HG02938 (cell line): ENCODE measurements around the gene BABAM2.
"Not testable (repeated sequence)": the region's sequence is repeated elsewhere in the genome, so short reads cannot be mapped to it uniquely, and the experiment has no call there.

Source experiments
- ATAC-seq: cut with Tn5 transposase; IDR thresholded peaks from one replicate; pipeline ENCODE4 v1.9.1; 2021; ENCODE audit warnings: mild to moderate bottlenecking, moderate library complexity; ENCODE audit not compliant: unreplicated experiment

Gene BABAM2

DNA sequence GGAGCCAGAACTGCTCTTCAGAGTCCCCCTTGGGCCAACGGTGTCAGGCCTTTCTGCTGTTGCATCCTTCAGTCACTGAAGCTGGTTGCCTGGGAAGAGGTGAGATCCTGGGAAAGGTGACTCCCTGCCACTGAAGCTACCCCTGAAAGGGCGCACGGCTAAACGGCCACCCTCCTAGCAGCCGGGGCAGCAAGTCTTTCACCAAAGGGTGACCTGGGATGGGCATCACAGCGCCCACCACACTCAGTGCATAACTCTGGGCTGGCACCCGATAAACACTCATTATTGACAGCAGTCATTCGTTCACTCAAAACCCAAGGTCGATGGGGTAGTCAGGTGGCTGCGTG lies 475.6 kb downstream of the BABAM2 start:
- ATAC-seq: no peak

DNA sequence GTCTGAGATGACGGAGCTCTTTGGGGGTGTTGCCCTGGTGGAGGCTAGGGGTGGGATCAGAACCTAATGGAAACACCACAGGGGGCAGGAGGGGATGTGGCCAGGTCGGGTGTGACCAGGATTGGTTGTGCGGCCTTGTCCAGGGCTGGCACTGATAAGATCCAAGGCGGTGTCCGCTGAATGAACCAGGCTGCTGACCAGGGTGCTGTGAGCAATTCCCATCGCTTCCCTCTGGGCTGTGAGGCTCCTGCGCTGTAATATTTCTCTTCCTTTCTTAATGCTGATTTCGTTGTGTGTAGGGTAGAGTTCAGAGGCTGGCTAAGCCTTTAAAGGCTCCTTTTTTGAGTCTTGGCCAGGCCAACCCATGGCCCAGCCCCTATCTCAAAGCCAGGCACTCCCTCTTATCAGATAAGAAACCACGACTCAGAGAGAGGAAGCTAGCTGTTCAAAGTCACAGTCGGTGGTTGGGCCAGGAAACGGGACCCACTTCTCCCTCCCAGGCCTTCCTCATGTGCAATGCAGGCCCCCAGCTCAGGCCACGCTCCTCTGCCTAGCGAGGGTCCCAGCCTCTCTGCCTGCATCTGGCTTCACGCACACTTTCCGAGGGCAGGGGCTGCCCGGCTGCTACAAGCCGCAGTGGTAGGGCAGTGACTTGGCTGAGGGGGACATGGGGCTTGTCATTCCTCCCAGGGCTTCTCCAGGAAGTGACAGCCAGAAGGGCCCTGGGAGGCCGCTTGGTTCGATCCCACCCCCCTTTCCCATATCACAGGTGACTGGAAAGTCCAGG lies 476.2 kb downstream of the BABAM2 start:
- no peak for ATAC-seq

DNA sequence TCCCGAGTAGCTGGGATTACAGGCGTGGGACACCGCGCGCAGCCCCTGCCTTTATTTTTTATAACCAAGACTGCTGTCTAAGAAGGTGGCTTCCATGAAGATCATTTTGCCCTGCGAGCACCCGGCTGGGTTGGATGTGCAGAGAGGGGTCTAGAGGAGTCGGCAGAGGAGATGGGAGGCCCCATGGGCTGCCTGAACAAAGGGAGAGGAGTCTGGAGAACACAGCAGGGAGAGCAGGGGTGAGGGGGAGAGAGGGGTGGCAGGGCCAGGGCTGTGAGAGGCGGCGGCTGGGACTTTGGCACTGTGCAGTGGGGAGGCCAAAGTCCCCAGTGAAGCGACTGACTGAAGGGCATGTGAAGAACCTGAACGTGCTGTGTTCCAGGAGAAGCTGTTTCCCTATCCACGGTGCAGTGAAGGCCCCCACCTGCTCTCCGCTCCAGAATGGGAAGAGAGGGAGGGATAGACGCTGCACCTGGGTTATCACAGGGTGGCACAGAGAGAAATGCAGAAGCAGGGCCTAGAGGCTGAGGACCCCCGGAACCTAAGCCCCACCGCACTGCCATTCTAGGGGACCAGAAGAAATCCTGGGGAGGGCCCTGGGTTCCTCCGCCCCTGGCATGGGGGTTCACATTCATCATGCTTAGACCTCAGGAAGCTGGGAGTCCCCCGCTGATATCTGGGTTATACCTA lies 477.3 kb downstream of the BABAM2 start:
- no peak for ATAC-seq

DNA sequence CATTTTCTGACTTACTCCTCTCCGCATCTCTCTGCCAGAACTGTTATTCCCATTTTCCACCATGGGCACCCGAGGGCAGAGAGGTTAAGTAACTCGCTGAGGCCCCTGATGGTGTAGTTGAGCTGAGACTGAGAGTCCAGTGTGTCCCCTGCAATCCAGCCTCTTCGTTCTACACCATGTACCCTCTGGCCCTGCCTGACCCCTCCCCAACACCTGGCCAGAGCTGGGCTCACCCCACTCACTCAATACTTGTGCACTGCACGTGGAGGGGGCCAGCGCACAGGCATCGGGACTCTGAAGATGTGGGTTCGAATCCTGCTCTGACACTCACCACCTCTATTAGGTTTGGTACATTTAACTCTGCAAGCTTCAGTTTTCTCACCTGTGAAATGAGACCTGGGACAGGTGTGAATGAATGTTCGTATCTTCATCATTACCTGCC lies 477.8 kb downstream of the BABAM2 start:
- no peak for ATAC-seq

DNA sequence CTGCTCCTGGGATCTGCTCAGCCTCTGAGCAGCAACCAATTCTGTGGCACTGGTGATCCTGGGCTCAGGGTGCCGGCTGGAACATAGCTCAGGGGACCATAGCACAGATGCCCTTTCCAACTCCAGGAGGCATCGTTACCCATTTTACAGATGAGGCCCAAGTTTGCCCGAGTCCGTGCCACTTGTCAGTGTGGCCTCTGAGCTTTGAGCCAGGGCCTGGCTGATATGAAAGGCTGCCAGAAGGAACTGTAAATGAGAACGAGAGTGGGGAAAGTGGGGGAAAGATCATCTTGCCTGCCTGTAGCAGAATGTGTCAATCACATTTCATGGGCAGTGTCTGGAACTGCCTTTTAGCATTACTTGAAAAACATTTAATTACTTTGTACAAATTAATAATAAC lies 478.8 kb downstream of the BABAM2 start:
- no peak for ATAC-seq

DNA sequence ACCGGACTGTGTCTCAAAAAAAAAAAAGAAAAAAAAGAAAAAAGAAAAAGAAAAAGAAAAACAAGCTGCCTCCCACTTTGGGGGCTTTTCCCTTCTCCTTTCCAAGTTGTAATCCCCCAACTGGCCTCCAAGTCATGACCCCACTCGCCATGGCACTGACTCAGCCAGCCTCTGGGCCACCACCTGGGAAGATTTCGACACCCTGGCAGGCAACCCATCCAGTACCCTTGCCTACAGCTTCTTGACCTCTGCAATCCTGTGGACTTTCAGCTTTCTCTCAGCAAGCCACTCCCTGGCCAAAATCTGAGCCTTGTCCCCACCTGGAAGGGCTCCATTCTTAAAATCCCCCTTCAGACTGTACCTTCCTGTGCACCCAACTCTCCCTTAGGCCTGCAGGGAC lies 479.8 kb downstream of the BABAM2 start:
- no peak for ATAC-seq

DNA sequence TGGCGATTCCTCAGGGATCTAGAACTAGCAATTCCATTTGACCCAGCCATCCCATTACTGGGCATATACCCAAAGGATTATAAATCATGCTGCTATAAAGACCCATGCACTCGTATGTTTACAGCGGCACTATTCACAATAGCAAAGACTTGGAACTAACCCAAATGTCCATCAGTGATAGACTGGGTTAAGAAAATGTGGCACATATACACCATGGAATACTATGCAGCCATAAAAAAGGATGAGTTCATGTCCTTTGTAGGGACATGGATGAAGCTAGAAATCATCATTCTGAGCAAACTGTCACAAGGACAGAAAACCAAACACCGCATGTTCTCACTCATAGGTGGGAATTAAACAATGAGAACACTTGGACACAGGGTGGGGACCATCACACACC lies 481.2 kb downstream of the BABAM2 start:
- ATAC-seq: not testable (repeated sequence)

DNA sequence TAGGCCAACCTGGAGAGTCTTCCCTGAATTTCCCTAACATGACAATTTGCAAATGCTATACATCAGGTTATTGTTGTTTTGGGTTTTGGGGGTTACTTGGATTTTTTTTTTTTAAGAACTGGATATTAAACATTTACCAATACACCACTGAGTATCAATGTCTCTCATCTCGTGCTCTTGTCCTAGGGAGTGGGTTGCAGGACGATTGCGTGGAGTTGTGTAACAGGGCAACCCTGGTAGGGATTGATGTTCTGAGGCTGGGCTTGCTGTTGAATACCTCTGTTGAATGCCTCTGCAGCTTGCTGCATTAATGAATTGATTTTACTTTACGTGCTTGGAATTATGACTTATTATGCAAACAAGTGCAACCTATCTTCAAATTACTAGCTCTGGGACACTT lies 483.3 kb downstream of the BABAM2 start:
- no peak for ATAC-seq

DNA sequence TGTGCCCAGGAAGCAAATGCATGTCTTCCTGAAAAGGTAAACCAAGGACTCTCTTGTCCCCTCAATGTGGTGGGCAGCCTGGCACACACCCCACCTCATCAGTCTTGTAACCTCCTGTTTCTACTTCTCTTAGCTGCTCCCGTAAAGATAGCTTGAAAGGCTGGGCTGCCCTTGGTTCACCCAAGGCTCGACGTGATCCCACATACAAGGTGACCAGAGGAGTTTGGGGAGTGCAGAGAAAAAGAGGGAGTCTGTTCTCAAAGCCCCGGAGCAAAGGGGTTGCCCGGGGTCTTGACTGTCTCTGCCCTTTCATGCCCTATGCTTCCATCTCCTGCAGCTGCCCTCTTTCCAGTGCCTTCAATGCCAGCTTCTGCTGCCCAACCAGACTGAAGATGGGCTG lies 483.8 kb downstream of the BABAM2 start:
- no peak for ATAC-seq

DNA sequence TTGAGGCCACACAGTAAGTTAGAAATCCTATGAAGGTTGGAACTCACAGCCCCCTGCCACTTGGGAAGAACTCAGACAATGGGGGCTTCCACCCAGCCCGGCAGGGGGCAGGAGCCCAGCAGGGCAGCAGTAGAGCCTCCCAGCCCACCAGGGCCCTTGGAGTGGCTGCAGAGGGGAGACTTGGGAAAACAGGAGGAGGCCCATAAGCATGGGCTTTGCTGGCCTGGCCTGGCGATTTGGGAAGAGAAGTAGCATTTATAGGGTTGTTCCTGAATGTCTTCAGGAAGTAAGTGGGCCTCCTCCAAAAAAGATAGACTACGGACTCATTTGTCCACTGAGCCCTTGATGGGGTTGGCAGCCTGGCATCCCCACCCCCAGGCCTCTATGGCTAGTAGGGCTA lies 484.7 kb downstream of the BABAM2 start:
- no peak for ATAC-seq

DNA sequence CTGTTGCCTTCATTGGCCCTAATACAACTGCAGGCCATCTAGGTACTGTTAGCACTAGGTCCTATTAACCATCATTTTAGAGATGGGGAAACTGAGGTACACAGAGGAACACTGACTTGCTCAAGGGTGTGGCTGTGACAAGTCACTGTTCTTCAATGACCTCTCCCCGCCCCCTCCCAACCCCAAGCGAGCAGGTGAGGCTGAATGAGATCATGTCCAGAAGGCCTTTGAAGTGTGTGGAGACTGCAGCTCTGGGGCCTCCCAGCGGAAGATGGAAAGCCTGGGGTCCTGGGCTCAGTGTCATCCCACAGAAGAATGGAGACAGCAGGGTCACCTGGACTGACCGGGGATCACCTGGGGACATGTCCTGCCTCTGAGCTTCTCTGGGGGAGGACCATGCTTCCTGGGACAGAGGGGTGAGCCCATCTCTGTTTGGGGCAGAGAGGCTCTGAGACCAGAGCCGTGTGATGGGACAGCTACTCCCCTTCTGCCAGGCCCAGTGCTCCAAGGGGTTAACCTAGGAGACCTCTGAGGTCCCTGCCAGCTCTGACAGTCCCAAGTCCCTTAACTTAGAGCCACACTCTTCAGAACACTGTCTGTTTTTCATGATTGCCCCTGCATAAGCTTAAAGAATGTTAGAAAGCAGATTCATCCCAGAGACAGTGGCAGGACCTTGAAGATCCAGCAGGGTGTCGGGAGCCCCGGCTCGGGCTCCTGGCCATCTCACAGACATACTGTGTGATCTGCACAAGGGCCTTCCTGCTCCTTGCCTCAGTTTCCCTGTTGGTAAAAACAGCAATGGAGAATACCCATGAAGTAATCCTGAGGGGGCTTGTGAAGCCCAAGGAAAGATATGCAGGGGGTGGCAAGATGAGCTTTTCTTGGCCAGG lies 485.5 kb downstream of the BABAM2 start:
- no peak for ATAC-seq

DNA sequence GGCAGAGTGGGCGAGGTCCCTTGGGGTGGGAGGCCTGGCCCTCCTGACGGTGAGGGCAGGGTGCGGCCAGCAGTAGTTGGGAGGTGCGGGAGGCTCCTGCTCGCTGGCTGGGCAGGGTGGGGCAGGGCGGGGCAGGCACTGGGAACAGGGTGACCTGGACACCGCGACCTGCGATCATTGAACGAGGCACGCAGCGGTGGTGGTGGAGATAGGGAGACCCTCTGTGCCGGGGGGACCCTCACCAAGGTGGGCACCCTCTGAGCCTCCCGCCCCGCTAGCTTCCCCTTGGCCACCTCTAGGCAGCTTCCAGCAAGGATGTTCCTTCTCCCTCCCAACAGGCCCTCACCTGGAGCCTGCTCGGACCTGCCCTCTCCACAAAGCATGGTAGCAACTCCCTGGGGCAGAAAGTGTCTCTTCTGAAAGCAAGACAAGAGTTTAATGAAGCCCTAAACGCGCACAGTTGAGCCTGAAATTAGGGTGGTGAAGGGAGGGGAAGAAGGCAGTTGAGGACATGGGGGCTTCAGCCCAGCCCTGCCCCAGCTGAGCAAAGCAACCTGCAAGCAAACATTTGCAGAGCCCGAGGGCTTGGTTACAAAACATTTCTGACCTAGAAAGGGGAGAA lies 486.8 kb downstream of the BABAM2 start:
- no peak for ATAC-seq

DNA sequence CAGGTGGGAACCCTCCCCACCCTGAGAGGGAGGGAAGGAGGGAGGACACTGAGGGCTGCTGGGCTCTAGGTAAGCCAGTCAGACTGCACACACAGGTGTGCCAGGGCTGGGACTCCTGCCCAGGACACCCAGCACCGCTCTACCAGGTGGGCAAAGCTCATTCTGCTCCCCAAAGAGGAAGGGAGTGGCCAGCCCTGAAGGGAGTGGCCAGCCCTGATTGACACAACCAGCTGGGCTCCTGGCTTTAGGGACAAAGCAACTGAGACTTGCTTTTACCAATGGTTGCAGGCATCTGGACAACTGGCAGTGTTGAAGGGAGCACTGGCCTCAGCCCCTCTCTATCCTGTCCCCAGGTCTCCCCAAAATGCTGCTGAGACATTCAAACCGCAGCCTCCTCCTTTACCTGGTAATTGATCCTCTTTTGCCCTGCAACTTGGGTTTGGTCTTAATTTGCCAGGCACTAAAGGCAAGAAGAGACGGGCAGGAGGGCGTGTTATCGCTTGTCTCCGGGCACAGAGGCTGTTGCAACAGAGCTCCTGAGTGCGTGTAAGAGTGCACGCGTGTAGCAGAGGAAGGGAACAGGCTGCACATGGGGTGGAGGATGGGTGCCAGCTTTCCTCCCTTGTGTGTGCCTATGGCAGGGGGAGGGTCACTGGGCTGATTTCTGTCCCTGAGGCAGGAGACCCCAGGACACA lies 487.6 kb downstream of the BABAM2 start:
- no peak for ATAC-seq

DNA sequence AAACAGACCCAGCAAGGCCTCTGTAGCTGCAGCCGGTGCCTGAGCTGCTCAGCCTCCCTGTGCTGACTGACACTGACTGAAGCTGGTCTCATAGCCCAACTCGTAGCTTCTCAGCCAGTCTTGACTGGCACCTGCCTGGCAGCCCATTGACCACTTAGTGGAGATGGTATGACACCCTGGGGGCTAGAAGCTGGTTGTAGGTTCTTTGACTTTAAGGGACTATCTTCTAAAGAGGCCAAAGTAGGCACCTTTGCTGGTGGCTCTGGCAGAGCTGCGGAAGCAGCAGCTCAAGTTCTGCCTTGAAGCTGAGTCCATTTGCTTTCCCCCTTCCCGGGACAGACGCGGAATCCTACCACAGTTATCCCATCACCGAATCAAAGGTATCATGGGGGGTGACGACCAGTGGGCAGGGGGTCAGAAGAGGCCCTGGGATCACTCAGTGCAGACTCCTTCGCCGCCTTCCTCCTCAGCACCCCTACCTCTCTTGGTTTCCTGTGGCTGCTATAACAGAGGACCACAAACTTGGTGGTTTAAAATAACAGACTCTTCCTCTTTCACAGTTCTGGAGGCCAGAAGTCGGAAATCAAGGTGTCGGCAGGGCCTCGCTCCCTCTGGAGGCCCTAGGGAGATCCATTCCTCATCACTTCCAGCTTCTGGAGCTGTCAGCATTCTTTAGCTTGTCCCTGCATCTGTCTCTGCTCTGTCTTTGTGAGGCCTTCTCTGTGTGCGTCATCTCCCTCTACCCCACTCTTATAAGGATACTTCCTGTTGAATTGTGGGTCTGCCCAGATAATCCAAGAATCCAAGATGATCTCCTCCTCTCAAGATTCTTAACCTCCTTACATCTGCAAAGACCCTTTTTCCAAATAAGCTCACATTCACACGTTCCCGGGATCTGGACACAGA lies 488.4 kb downstream of the BABAM2 start:
- no peak for ATAC-seq

DNA sequence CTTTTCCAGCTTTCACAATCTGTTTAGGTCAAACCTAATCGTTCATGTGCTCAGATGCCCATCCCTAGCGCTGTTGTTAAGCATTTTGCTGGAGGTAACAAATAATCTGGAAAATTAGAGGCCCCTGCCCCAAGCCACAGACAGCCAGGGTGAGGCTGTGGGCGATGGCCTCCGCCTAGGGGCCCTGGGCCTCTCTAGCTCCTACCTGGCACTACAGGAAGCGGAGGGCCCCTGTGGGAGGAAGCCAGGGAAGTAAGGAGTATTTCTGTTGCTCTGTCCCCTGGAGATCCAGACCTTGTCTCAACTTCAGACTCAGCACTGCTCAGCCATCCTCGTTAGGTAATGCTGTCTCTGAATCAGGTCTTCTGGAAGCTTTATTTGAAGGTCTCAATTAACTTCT lies 489.7 kb downstream of the BABAM2 start:
- no peak for ATAC-seq

DNA sequence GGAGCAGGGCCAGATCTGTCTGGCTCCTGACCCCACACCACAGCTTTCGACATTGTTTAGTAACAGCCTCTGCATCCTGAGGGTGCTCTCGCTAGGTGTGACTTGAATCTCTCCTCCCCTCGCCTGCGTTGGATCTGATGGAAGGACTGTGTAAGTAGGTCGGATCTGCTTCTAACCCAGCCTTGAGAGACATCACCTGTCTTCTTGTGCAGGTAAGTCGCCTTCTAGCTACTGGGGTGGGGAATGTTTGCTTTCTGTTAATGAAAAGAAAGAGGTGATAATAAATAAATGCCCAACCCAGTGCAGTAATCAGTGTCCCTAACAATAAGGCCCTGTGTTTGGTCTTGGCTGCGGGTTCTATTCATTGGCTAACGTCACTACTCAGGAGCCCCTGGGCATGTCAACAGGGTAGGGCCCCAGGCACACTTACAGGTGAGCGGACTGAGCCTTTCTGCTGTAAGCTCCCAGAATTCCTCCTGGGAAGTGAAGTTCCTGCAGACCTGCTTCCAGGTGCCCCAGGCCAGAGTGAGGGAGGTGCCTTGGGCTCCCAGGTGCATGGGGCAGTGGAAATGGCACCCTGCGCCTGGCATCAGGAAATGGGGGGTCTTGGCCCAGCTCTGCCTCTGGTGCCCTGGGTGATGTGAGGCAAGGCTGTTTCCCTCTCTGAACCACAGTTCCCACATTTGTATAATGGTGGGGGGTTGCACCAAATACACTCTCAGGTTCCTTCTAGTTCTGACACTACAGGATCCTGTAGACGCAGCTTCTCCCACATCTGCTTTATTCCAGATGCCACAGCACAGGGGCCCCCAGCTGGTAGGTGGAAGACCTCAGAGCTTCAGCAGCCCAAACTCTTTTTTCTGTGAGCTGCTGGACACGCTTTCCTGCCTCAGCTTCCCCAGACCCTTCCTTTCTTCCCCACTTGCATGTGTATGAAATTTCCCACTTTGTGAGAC lies 491.0 kb downstream of the BABAM2 start:
- ATAC-seq: no peak

DNA sequence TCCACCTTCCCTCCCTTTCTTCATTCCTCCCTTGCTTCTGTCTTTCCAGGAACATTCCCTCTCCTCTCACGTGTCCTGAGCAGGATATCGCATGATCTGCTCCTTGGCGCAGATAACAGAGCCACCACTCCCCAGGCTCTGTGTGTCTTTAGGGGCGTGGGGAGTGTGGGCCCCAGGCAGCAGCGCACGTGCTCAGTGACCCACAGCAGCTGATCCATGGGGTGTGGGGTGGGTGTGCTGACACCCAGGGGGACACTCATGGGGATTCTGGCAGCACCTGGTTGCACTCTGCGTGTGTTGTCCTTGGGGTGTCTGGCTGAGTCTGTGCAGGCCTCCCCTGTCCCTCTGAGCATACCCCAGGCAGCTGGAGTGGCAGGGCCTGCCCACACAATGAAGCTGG lies 492.2 kb downstream of the BABAM2 start:
- no peak for ATAC-seq
